Common myeloid progenitor, CD34-positive (primary cell): Measurements from ENCODE around the gene ZNF132.

Experiments used
- CTCF ChIA-PET: fragments of 350-600 bp; sonication (Branson Sonifier 250); formaldehyde crosslinking; loops from one replicate; lab custom pipeline; 2021; ENCODE audit warnings: antibody characterized with exemption; lab: Charles Lee
- POLR2A ChIA-PET: fragments of 350-600 bp; sonication (Branson Sonifier 250); formaldehyde crosslinking; loops from one replicate; lab custom pipeline; 2021; ENCODE audit warnings: antibody characterized with exemption; lab: Charles Lee
- DNase-seq, 3 donors: peaks; one replicate each; pipeline versions ENCODE4 v3.0.0 to v3.0.0-alpha.2; 2013
- H3K27ac ChIP-seq, 2 experiments: 1 replicate in 1 of 2; 2 replicates in 1 of 2; pipeline ENCODE4 v1.7.0; 2013; ENCODE audit warnings: inconsistent platforms in 2 of 2, low read length in 2 of 2, mild to moderate bottlenecking in 2 of 2, low read depth in 1 of 2, moderate library complexity in 1 of 2; ENCODE audit not compliant: severe bottlenecking in 2 of 2, insufficient read depth in 1 of 2, poor library complexity in 1 of 2
- H3K27me3 ChIP-seq, 5 experiments: replicated peaks in 2 of 5; 1 replicate in 3 of 5; 2 replicates in 2 of 5; pipeline versions ENCODE4 v1.6.1 to v1.7.0; 2013; ENCODE audit warnings: low read length in 4 of 5, mild to moderate bottlenecking in 2 of 5, moderate library complexity in 2 of 5, inconsistent platforms in 1 of 5; ENCODE audit not compliant: insufficient read depth in 5 of 5, control insufficient read depth in 4 of 5
- H3K36me3 ChIP-seq, 4 experiments: 1 replicate in 2 of 4; 2 replicates in 2 of 4; pipeline versions ENCODE4 v1.6.1 to v1.7.0; 2013; ENCODE audit warnings: low read length in 3 of 4, control low read depth in 1 of 4, mild to moderate bottlenecking in 1 of 4; ENCODE audit not compliant: control insufficient read depth in 4 of 4, insufficient read depth in 4 of 4
- H3K4me1 ChIP-seq, 4 experiments: 1 replicate in 3 of 4; 2 replicates in 1 of 4; pipeline versions ENCODE4 v1.6.1 to v1.7.1; 2013; ENCODE audit warnings: low read length in 3 of 4, mild to moderate bottlenecking in 3 of 4, control low read depth in 1 of 4, inconsistent platforms in 1 of 4, moderate library complexity in 1 of 4; ENCODE audit not compliant: control insufficient read depth in 4 of 4, insufficient read depth in 4 of 4; ENCODE audit errors: control extremely low read depth in 1 of 4
- H3K4me3 ChIP-seq, 7 experiments: 1 replicate in 4 of 7; 2 replicates in 3 of 7; pipeline versions ENCODE4 v1.5.1 to v1.7.0; 2013; ENCODE audit warnings: mild to moderate bottlenecking in 7 of 7, low read length in 6 of 7, moderate library complexity in 6 of 7, inconsistent platforms in 2 of 7, low read depth in 2 of 7, control low read depth in 1 of 7; ENCODE audit not compliant: insufficient read depth in 4 of 7, control insufficient read depth in 1 of 7; ENCODE audit errors: extremely low read depth in 1 of 7
- H3K9me3 ChIP-seq, 5 experiments: 1 replicate in 4 of 5; 2 replicates in 1 of 5; pipeline versions ENCODE4 v1.6.1 to v1.7.1; 2013; ENCODE audit warnings: low read length in 4 of 5, mild to moderate bottlenecking in 2 of 5, inconsistent platforms in 1 of 5, low read depth in 1 of 5, moderate library complexity in 1 of 5; ENCODE audit not compliant: control insufficient read depth in 4 of 5, insufficient read depth in 2 of 5; ENCODE audit errors: control extremely low read depth in 1 of 5
- WGBS: methylation state at CpG from one replicate; pipeline ENCODE4 v1.1.5; 2013; ENCODE audit not compliant: insufficient coverage; 5-methylcytosine and 5-hydroxymethylcytosine counted together

Gene ZNF132

GRCh38 chr19:58392945-58393724, 46.8 kb downstream of the ZNF132 start:
- POLR2A ChIA-PET = no interaction called here
- DNase-seq = no peak
- WGBS = 96% methylated on average over 16 of the region's 26 CpGs

GRCh38 chr19:58388175-58388526, 51.8 kb downstream of the ZNF132 start:
- ChIA-PET POLR2A (no interaction called here), CTCF (interaction anchor here (1.1 to 1.3 kb wide), 2 partner anchors 90 to 112 kb away, joined by 3 read pairs; no protein-coding TSS in a partner anchor)
- Histone ChIP-seq H3K9me3 (no peaks in the 10 kb centered on the region), H3K4me1 (peaks cover 4 to 33% (median 32%) of the 10 kb centered on the region in 4 experiments), H3K27ac (peak overlapping the region; percentile 81 to 93), H3K4me3 (peak overlapping the region in 6 of 7 experiments; percentile 79 to 97 (median 88)), H3K27me3 (no peaks in the 10 kb centered on the region), H3K36me3 (peaks cover 2 to 35% (median 20%) of the 10 kb centered on the region in 4 experiments)
- no peak for DNase-seq
- WGBS = 92% methylated on average over 2 of the region's 3 CpGs

More at GRCh38 chr19:58392945-58393724, 46.8 kb downstream of the ZNF132 start:
- peaks cover 2 to 59% (median 39%) of the 10 kb centered on the region in 4 experiments for H3K36me3 ChIP-seq
- no peak overlapping the region for H3K27ac ChIP-seq
- H3K4me3 ChIP-seq = no peak overlapping the region
- CTCF ChIA-PET = interaction anchor here (0.6 kb wide), 1 partner anchor 14 kb away, joined by 3 read pairs; no protein-coding TSS in a partner anchor
- H3K27me3 ChIP-seq = peaks cover 0 to 33% (median 13%) of the 10 kb centered on the region in 5 experiments
- H3K9me3 ChIP-seq = no peaks in the 10 kb centered on the region
- H3K4me1 ChIP-seq = peaks cover 2 to 20% (median 12%) of the 10 kb centered on the region in 4 experiments

- no peak for DNase-seq
- POLR2A ChIA-PET = no interaction called here
- Histone ChIP-seq H3K27ac (peak overlapping the region; percentile 81 to 93), H3K4me3 (peak overlapping the region; percentile 54 to 97 (median 83)), H3K27me3 (no peaks in the 10 kb centered on the region), H3K9me3 (no peaks in the 10 kb centered on the region), H3K36me3 (peaks cover 2 to 29% (median 17%) of the 10 kb centered on the region in 4 experiments), H3K4me1 (peaks cover 4 to 33% (median 32%) of the 10 kb centered on the region in 4 experiments)
- 14% methylated on average over 30 of the region's 39 CpGs for WGBS
- CTCF ChIA-PET = interaction anchor here (1.3 kb wide), 1 partner anchor 112 kb away, joined by 3 read pairs; no protein-coding TSS in a partner anchor
Observed at GRCh38 chr19:58387338-58388174, 52.4 kb downstream of the ZNF132 start.

GRCh38 chr19:58386576-58387337, 53.2 kb downstream of the ZNF132 start, which contains the start of gene RPS5:
Gene RPS5, plus strand, starts transcription at chr19:58387269. Its CDS starts 869 bp downstream, at chr19:58388138.
- peak; percentile 99 for DNase-seq
- H3K9me3 ChIP-seq = no peaks in the 10 kb centered on the region
- peaks cover 2 to 25% (median 12%) of the 10 kb centered on the region in 4 experiments for H3K36me3 ChIP-seq
- H3K4me3 ChIP-seq = peak within 1 kb of the TSS; percentile 54 to 97 (median 83)
- no peaks in the 10 kb centered on the region for H3K27me3 ChIP-seq
- under 1% methylated on average over 60 of the region's 64 CpGs for WGBS
- peak within 1 kb of the TSS; percentile 81 to 93 for H3K27ac ChIP-seq
- ChIA-PET POLR2A (no interaction called here), CTCF (interaction anchor here (1.3 kb wide), 1 partner anchor 113 kb away, joined by 3 read pairs; no protein-coding TSS in a partner anchor)
- peaks cover 4 to 39% (median 38%) of the 10 kb centered on the region in 4 experiments for H3K4me1 ChIP-seq

GRCh38 chr19:58385891-58386575, 53.9 kb downstream of the ZNF132 start:
- no peaks in the 10 kb centered on the region for H3K27me3 ChIP-seq
- DNase-seq = no peak
- WGBS = 13% methylated on average over 35 of the region's 36 CpGs
- peaks cover 4 to 44% (median 43%) of the 10 kb centered on the region in 4 experiments for H3K4me1 ChIP-seq
- no peaks in the 10 kb centered on the region for H3K9me3 ChIP-seq
- CTCF ChIA-PET = no interaction called here
- H3K36me3 ChIP-seq = peaks cover 2 to 19% (median 11%) of the 10 kb centered on the region in 4 experiments
- H3K27ac ChIP-seq = peak overlapping the region; percentile 81 to 93
- POLR2A ChIA-PET = no interaction called here
- peak overlapping the region; percentile 35 to 97 (median 82) for H3K4me3 ChIP-seq

DNA sequence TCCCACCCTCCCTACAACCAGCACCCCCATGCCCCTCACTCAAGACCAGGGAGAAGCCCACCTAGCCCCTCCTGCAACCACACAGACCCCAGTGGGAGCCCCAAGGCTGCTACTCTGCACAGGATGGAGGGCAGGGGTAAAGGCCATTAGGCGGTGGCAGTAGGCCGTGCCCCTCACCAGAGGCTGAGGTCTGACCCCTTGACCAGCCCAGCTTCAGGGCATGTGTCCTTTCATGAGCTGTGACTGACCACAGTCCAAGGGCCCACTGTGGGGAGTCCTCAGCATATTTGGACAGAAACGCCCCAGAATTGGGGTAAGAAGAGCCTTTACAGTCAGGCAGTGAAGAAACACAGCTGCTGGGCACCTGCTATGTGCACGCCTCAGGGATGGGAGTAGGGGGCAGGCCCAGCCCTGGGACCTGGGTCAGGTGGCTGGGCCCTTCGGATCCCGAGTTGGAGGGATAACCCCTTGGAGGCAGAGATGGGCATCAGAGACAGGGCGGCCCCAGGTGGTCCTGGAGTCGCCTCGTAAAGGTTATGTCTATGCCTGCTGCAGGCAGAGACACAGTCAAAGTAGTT, 54.6 kb downstream of the ZNF132 start:
- Histone ChIP-seq H3K27me3 (no peaks in the 10 kb centered on the region), H3K4me1 (peaks cover 4 to 45% (median 43%) of the 10 kb centered on the region in 4 experiments), H3K4me3 (peak overlapping the region in 4 of 7 experiments; percentile 79 to 97 (median 96)), H3K36me3 (peaks cover 2 to 13% (median 7%) of the 10 kb centered on the region in 4 experiments), H3K9me3 (no peaks in the 10 kb centered on the region), H3K27ac (peak overlapping the region in 1 of 2 experiments; percentile 93)
- DNase-seq = no peak
- ChIA-PET POLR2A (no interaction called here), CTCF (no interaction called here)
- 98% methylated on average over 9 of the region's 9 CpGs for WGBS
